ENCODE data around the gene KBTBD8. TPM values are rescaled to one million over a fixed set of nuclear protein-coding genes. Genes with fewer than 3 reads are reported as not detected.

The KBTBD8 gene
- total and polyA plus RNA-seq, 2 donors (not counting 1 experiment from before 2014, with no cell fraction given): 27.6 to 31.6 TPM

DNA sequence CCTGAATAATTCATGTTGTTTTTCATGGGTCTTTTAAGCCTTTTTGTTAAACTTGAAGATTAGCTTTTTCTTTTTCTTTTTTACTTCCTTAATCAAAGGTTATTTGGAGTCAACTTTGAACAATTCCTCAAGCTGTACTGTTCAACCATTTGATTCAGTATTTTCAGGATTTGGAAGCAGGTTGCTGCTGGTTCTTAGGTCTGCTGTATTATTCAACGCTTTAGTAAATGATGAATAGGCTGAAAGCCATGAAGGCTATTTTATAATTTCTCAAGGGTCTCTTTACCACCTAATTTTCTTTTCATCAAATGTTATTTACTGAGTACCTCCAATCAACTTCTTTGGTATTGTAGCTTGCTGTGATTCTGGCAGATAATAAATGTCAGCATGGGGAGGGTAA, 45.8 kb upstream of the KBTBD8 start:
- Mint-ChIP-seq H3K4me1 (no peaks in the 10 kb centered on the region), H3K9me3 (ENCODE audit: insufficient read depth) (no peaks in the 10 kb centered on the region), H3K27ac (no peak overlapping the region), H3K27me3 (peaks cover 6% of the 10 kb centered on the region), H3K4me3 (no peak overlapping the region)
- Histone ChIP-seq H3K79me2 (ENCODE audit: control insufficient read depth, insufficient read depth, low read length) (no peaks in the 10 kb centered on the region), H3K36me3 (replicated peaks in 1 of 2; ENCODE audit: control extremely low read depth in 1 of 2, control insufficient read depth in 1 of 2, extremely low read depth in 1 of 2, insufficient read depth in 2 of 2, low read length in 1 of 2) (no peaks in the 10 kb centered on the region), H3K4me2 (replicated peaks; ENCODE audit: low read depth, low read length, poor library complexity, severe bottlenecking) (no peak overlapping the region), H3K27me3 (replicated peaks in 1 of 4; ENCODE audit: control extremely low read depth in 1 of 4, control insufficient read depth in 3 of 4, insufficient read depth in 4 of 4, low read length in 3 of 4) (peaks cover 0 to 2% (median 0%) of the 10 kb centered on the region in 4 experiments), H3K9ac (ENCODE audit: low read length) (no peak overlapping the region), H2AFZ (ENCODE audit: insufficient read depth, low read depth, low read length, poor library complexity, severe bottlenecking) (no peak overlapping the region), H3K27ac (ENCODE audit: low read length in 2 of 2) (no peak overlapping the region), H3K9me3 (ENCODE audit: control extremely low read depth in 1 of 3, control insufficient read depth in 2 of 3, insufficient read depth in 1 of 3, low read length in 2 of 3) (no peaks in the 10 kb centered on the region), H3K4me3 (ENCODE audit: control extremely low read depth in 1 of 5, extremely low read depth in 1 of 5, insufficient read depth in 1 of 5, low read depth in 2 of 5, low read length in 4 of 5) (no peak overlapping the region), H4K20me1 (ENCODE audit: control insufficient read depth, insufficient read depth, low read length, poor library complexity, severe bottlenecking) (no peaks in the 10 kb centered on the region), H3K4me1 (ENCODE audit: control insufficient read depth in 2 of 2, insufficient read depth in 2 of 2, low read length in 2 of 2) (no peaks in the 10 kb centered on the region)
- CTCF ChIA-PET: no interaction called here
- ATAC-seq (ENCODE audit: low read depth) (no peak), DNase-seq (no peak)
- TF ChIP-seq, protein P1, sequence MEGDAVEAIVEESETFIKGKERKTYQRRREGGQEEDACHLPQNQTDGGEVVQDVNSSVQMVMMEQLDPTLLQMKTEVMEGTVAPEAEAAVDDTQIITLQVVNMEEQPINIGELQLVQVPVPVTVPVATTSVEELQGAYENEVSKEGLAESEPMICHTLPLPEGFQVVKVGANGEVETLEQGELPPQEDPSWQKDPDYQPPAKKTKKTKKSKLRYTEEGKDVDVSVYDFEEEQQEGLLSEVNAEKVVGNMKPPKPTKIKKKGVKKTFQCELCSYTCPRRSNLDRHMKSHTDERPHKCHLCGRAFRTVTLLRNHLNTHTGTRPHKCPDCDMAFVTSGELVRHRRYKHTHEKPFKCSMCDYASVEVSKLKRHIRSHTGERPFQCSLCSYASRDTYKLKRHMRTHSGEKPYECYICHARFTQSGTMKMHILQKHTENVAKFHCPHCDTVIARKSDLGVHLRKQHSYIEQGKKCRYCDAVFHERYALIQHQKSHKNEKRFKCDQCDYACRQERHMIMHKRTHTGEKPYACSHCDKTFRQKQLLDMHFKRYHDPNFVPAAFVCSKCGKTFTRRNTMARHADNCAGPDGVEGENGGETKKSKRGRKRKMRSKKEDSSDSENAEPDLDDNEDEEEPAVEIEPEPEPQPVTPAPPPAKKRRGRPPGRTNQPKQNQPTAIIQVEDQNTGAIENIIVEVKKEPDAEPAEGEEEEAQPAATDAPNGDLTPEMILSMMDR (IDR thresholded peaks at IDR 0.05): no peak
- TF ChIP-seq EZH2 (IDR thresholded peaks at IDR 0.05; ENCODE audit: borderline replicate concordance, insufficient read depth, low read depth, low read length, poor library complexity, severe bottlenecking): no peak
- no CpG with 5 or more reads among the region's 1 CpG for WGBS (ENCODE audit: insufficient coverage)
- POLR2A ChIA-PET: no interaction called here
- intact Hi-C loops (cut with micrococcal nuclease): no loop called here

DNA sequence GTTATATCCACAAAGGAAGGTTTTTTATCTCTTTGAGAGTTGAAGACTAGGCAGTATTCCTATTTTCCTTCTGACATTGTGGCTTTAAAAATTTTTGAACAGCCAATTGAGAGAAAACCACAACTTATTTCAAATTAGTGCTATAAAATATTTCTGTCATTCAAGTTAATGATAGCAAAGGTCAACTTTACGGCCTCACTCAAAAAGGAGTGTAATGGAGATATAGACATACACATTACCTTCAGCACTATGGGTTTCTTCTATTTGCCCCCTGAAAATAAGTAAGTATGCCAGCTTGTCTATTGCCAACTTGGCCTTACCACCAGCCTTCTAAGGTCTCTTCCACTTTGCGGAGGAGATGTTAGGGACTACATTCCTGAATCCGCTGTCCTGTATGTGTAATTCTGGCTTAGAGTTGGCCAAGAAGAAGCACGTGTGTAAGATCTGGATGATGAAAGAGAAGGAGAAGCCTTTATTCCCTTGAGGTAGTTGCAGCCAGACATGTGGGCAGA, 44.1 kb upstream of the KBTBD8 start:
- ATAC-seq (ENCODE audit: low read depth): no peak
- 88% methylated on average over 2 of the region's 4 CpGs for WGBS (ENCODE audit: insufficient coverage)
- H3K4me1 ChIP-seq (ENCODE audit: control insufficient read depth in 2 of 2, insufficient read depth in 2 of 2, low read length in 2 of 2): no peaks in the 10 kb centered on the region

More for the DNA sequence above, 44.1 kb upstream of the KBTBD8 start:
- intact Hi-C loops (cut with micrococcal nuclease): no loop called here
- Histone ChIP-seq H3K9ac (ENCODE audit: low read length) (no peak overlapping the region), H2AFZ (ENCODE audit: insufficient read depth, low read depth, low read length, poor library complexity, severe bottlenecking) (no peak overlapping the region), H3K4me3 (ENCODE audit: control extremely low read depth in 1 of 5, extremely low read depth in 1 of 5, insufficient read depth in 1 of 5, low read depth in 2 of 5, low read length in 4 of 5) (no peak overlapping the region), H3K79me2 (ENCODE audit: control insufficient read depth, insufficient read depth, low read length) (no peaks in the 10 kb centered on the region), H3K27me3 (replicated peaks in 1 of 4; ENCODE audit: control extremely low read depth in 1 of 4, control insufficient read depth in 3 of 4, insufficient read depth in 4 of 4, low read length in 3 of 4) (no peaks in the 10 kb centered on the region), H3K9me3 (ENCODE audit: control extremely low read depth in 1 of 3, control insufficient read depth in 2 of 3, insufficient read depth in 1 of 3, low read length in 2 of 3) (no peaks in the 10 kb centered on the region), H3K36me3 (replicated peaks in 1 of 2; ENCODE audit: control extremely low read depth in 1 of 2, control insufficient read depth in 1 of 2, extremely low read depth in 1 of 2, insufficient read depth in 2 of 2, low read length in 1 of 2) (no peaks in the 10 kb centered on the region), H3K27ac (ENCODE audit: low read length in 2 of 2) (no peak overlapping the region), H3K4me2 (replicated peaks; ENCODE audit: low read depth, low read length, poor library complexity, severe bottlenecking) (no peak overlapping the region), H4K20me1 (ENCODE audit: control insufficient read depth, insufficient read depth, low read length, poor library complexity, severe bottlenecking) (no peaks in the 10 kb centered on the region)
- H3K27me3 Mint-ChIP-seq: peaks cover 8% of the 10 kb centered on the region
- H3K4me1 Mint-ChIP-seq: no peaks in the 10 kb centered on the region
- H3K27ac Mint-ChIP-seq: no peak overlapping the region
- TF ChIP-seq, protein P1 (IDR thresholded peaks at IDR 0.05): no peak
- TF ChIP-seq EZH2 (IDR thresholded peaks at IDR 0.05; ENCODE audit: borderline replicate concordance, insufficient read depth, low read depth, low read length, poor library complexity, severe bottlenecking): no peak
- CTCF ChIA-PET: interaction anchor here (1.2 to 1.4 kb wide), 2 partner anchors 16 to 701 kb away, joined by 3 to 5 read pairs; no protein-coding TSS in a partner anchor
- DNase-seq: no peak
- no peaks in the 10 kb centered on the region for H3K9me3 Mint-ChIP-seq (ENCODE audit: insufficient read depth)
- POLR2A ChIA-PET: no interaction called here
- H3K4me3 Mint-ChIP-seq: no peak overlapping the region
